K562 (cell line): ENCODE measurements around the gene ABHD18. TPM values are rescaled to one million over a fixed set of nuclear protein-coding genes. Genes with fewer than 3 reads are reported as not detected.
A peak's percentile ranks its signal among the peaks of the same experiment; 100 is the strongest.

Experiments used
- CBX8 ChIP-seq: fragments of 200-600 bp; sonication (generic); IDR thresholded peaks from 2 replicates; pipeline ENCODE4 v1.6.1; 2012; ENCODE audit warnings: borderline replicate concordance, mixed run types, low read depth, mild to moderate bottlenecking, moderate library complexity, mixed read lengths, low read length, control low read depth, inconsistent platforms; ENCODE audit not compliant: poor library complexity, severe bottlenecking; ENCODE audit errors: extremely low read depth
- HIVEP1 ChIP-seq: fragments of 250-450 bp; sonication (Bioruptor Pico); IDR thresholded peaks from 2 replicates; pipeline ENCODE4 v1.4.0; 2020; ENCODE audit warnings: mild to moderate bottlenecking
- ILK ChIP-seq: fragments of 450-650 bp; IDR thresholded peaks from 2 replicates; pipeline ENCODE4 v1.6.1; 2016; ENCODE audit warnings: missing genetic modification characterization, low read depth, mild to moderate bottlenecking, missing compliant biosample characterization, moderate library complexity, borderline replicate concordance
- MAZ ChIP-seq, 2 experiments: fragments of 450-650 bp in 1 of 2; sonication (generic) in 1 of 2; formaldehyde crosslinking; IDR thresholded peaks in 1 of 2; conservative IDR thresholded peaks in 1 of 2; 2 replicates each; pipeline versions ENCODE4 v1.4.0 to v1.5.0; 2020; ENCODE audit warnings: mild to moderate bottlenecking in 1 of 2, missing genetic modification reagents in 1 of 2
- MBD1 ChIP-seq: fragments of 250-450 bp; sonication (Bioruptor Pico); IDR thresholded peaks from 2 replicates; pipeline ENCODE4 v1.8.0; 2022; ENCODE audit warnings: inconsistent platforms
- MECOM ChIP-seq: fragments of 250-450 bp; sonication (Bioruptor Pico); IDR thresholded peaks from 2 replicates; pipeline ENCODE4 v1.8.0; 2022; ENCODE audit warnings: inconsistent platforms
- NCOR1 ChIP-seq: fragments of 450-650 bp; IDR thresholded peaks from 2 replicates; pipeline ENCODE4 v1.6.1; 2016; ENCODE audit warnings: mild to moderate bottlenecking, moderate library complexity
- NFIX ChIP-seq: fragments of 250-450 bp; sonication (Bioruptor Pico); IDR thresholded peaks from 2 replicates; pipeline ENCODE4 v1.4.0; 2020; ENCODE audit warnings: low read depth, mild to moderate bottlenecking, moderate library complexity
- NFXL1 ChIP-seq: fragments of 450-650 bp; formaldehyde crosslinking; IDR thresholded peaks from 2 replicates; pipeline ENCODE4 v1.4.0; 2021; ENCODE audit warnings: mild to moderate bottlenecking
- PPARD ChIP-seq: fragments of 250-450 bp; sonication (Bioruptor Pico); IDR thresholded peaks from 2 replicates; pipeline ENCODE4 v1.8.0; 2022; ENCODE audit warnings: inconsistent platforms, mild to moderate bottlenecking, moderate library complexity
- REST ChIP-seq, 2 experiments: fragments of 450-650 bp; formaldehyde crosslinking in 1 of 2; IDR thresholded peaks; 2 replicates each; pipeline versions ENCODE4 v1.4.0 to v1.6.1; 2014 to 2020; ENCODE audit warnings: mild to moderate bottlenecking in 2 of 2, borderline replicate concordance in 1 of 2, low read depth in 1 of 2
- SNAPC5 ChIP-seq: fragments of 250-450 bp; sonication (Bioruptor Pico); IDR thresholded peaks from 2 replicates; pipeline ENCODE4 v1.8.0; 2021; ENCODE audit warnings: moderate library complexity, mild to moderate bottlenecking, inconsistent platforms
- XRCC4 ChIP-seq: IDR thresholded peaks from one replicate; pipeline ENCODE4 v1.6.1; 2011; ENCODE audit not compliant: insufficient read depth, insufficient read length; ENCODE audit errors: extremely low read depth
- ZC3H11A ChIP-seq: IDR thresholded peaks from 2 replicates; pipeline ENCODE4 v1.6.1; 2012; ENCODE audit warnings: low read depth, low read length, improper control_type of control experiment
- ZNF696 ChIP-seq: fragments of 250-450 bp; sonication (Bioruptor Pico); conservative IDR thresholded peaks from 2 replicates; pipeline ENCODE4 v1.4.0; 2020; ENCODE audit warnings: mild to moderate bottlenecking, moderate library complexity
- ZNF830 ChIP-seq: fragments of 250-450 bp; sonication (Bioruptor Pico); IDR thresholded peaks from 2 replicates; pipeline ENCODE4 v1.5.0; 2021; ENCODE audit warnings: mild to moderate bottlenecking
- polyA plus RNA-seq, 8 experiments: library from polyadenylated mRNA; depleted of rRNA in 4 of 8; stranded (reverse) in 5 of 8; unstranded in 3 of 8; fragments of >200 nt; fragmentation: Nextera tagmentation in 2 of 8; fragmentation: Illumina TruSeq in 1 of 8; extraction: Ambion mirVana in 2 of 8; extraction: Trizol in 1 of 8; gene quantifications; 2 replicates each; pipeline versions ENCODE4 v1.2.1 to v1.2.3, GENCODE V29; 2011 to 2014; ENCODE audit warnings: inconsistent platforms in 1 of 8, missing spikeins in 1 of 8
- total RNA-seq, 7 experiments: library from RNA; depleted of rRNA in 6 of 7; stranded (reverse); fragments of >200 nt in 6 of 7; fragmentation: Illumina TruSeq in 2 of 7; extraction: Trizol in 2 of 7; gene quantifications; 2 replicates each; pipeline versions ENCODE4 v1.2.1 to v1.2.3, GENCODE V29; 2011 to 2021; ENCODE audit warnings: low replicate concordance in 1 of 7

The ABHD18 gene
- total and polyA plus RNA-seq, 9 of the 15 experiments (the other 6 are each of a cell fraction or from before 2014, with no cell fraction given): 6.1 to 25.0 (median 16.0) TPM

- TF ChIP-seq XRCC4: no peak
- TF ChIP-seq SNAPC5 (CRISPR knock-in tag): no peak
- no peak for TF ChIP-seq ZNF830 (CRISPR knock-in tag)
- no peak for TF ChIP-seq HIVEP1 (CRISPR knock-in tag)
- TF ChIP-seq NFXL1 (CRISPR knock-in tag): no peak
- peak; percentile 50 to 69; a peak in 3 of 4 replicates for TF ChIP-seq MAZ (CRISPR knock-in tag; conservative IDR thresholded peaks at IDR 0.05 in 1 of 2, IDR thresholded peaks at IDR 0.05 in 1 of 2)
- no peak for TF ChIP-seq MECOM
- TF ChIP-seq NCOR1: no peak
- no peak for TF ChIP-seq PPARD
- TF ChIP-seq ZC3H11A: no peak
- TF ChIP-seq ILK (tag): no peak
- TF ChIP-seq ZNF696 (CRISPR knock-in tag): no peak
- peak; percentile 57 for TF ChIP-seq REST (IDR thresholded peaks at IDR 0.05; ENCODE audit: borderline replicate concordance)
- no peak; the same call in 1 of the 2 replicates for TF ChIP-seq REST (CRISPR knock-in tag; IDR thresholded peaks at IDR 0.05; ENCODE audit: low read depth)
- no peak for TF ChIP-seq CBX8
- no peak for TF ChIP-seq MBD1
- TF ChIP-seq NFIX (CRISPR knock-in tag): no peak
Observed at GRCh38 chr4:127965062-127965802, at the start of gene ABHD18, which contains the start of gene MFSD8 (continued).
